Heart right ventricle (tissue), 16 donors: ENCODE results near the gene LLGL1. TPM values are rescaled to one million over a fixed set of nuclear protein-coding genes. Genes with fewer than 3 reads are reported as not detected.
A peak's percentile ranks its signal among the peaks of the same experiment; 100 is the strongest.

ENCODE experiments used
- ATAC-seq, 8 donors: fragments of 200-7000 bp; cut with Tn5 transposase; one replicate each; pipeline ENCODE4 v1.9.1; 2020; ENCODE audit warnings: mild to moderate bottlenecking in 8 of 8, moderate library complexity in 8 of 8, moderate number of reproducible peaks in 1 of 8
- DNase-seq, 2 donors: peaks; one replicate each; pipeline ENCODE4 v3.0.0-alpha.2; 2020
- H3K27ac ChIP-seq, 10 donors: fragments of 200-600 bp; sonication (generic) in 2 of 10; one replicate each; pipeline versions ENCODE4 v1.5.0 to v1.8.0; 2020 to 2022; ENCODE audit warnings: mild to moderate bottlenecking in 3 of 10
- H3K27me3 ChIP-seq, 7 donors: fragments of 200-600 bp; one replicate each; pipeline ENCODE4 v1.8.0; 2021 to 2022; ENCODE audit warnings: mild to moderate bottlenecking in 2 of 7
- H3K36me3 ChIP-seq, 9 donors: fragments of 200-600 bp; sonication (generic) in 1 of 9; one replicate each; pipeline versions ENCODE4 v1.5.0 to v1.8.0; 2020 to 2022; ENCODE audit warnings: mild to moderate bottlenecking in 2 of 9
- H3K4me1 ChIP-seq, 9 donors: fragments of 200-600 bp; sonication (generic) in 1 of 9; one replicate each; pipeline versions ENCODE4 v1.5.0 to v1.8.0; 2020 to 2022; ENCODE audit warnings: mild to moderate bottlenecking in 4 of 9
- H3K4me3 ChIP-seq, 10 donors: fragments of 200-600 bp; sonication (generic) in 2 of 10; one replicate each; pipeline versions ENCODE4 v1.5.0 to v1.8.0; 2020 to 2022; ENCODE audit warnings: mild to moderate bottlenecking in 7 of 10, moderate library complexity in 2 of 10
- H3K9me3 ChIP-seq, 11 donors: fragments of 200-600 bp in 10 of 11; sonication (generic) in 2 of 11; one replicate each; pipeline versions ENCODE4 v1.5.0 to v1.8.0; 2013 to 2022; ENCODE audit warnings: mild to moderate bottlenecking in 2 of 11, control low read depth in 1 of 11, moderate library complexity in 1 of 11
- WGBS, 2 donors: extraction: QIAGEN DNeasy Blood & Tissue Kit; methylation state at CpG; one replicate each; pipeline ENCODE4 v1.1.7; 2013; ENCODE audit warnings: inconsistent platforms in 1 of 2; 5-methylcytosine and 5-hydroxymethylcytosine counted together
- intact Hi-C, 10 donors: fragments of 100-400 bp; cut with DNase I; formaldehyde crosslinking; loops; one replicate each; pipeline versions ENCODE4 v1.11.1 to v1.14.2; 2022
- long read RNA-seq, 3 donors: library from polyadenylated mRNA; unstranded; transcript quantifications; one replicate each; pipeline ENCODE4 v2.0.0, GENCODE V29; 2020 to 2021
- polyA plus RNA-seq, 2 donors: library from polyadenylated mRNA; stranded (reverse); fragments of 200-250 nt; gene quantifications; one replicate each; pipeline ENCODE4 v1.2.3, GENCODE V29; 2013
- total RNA-seq, 10 donors: library from RNA; stranded (reverse); fragmentation: NEBNext Ultra II Directional in 3 of 10; extraction: Animal tissue kit (Norgen Biotek cat#: 25700) in 3 of 10; gene quantifications; one replicate each; pipeline versions ENCODE4 v1.2.1 to v1.2.4, GENCODE V29; 2021 to 2023
- TF ChIP-seq, protein P1 (sequence below), 9 donors: fragments of 200-600 bp; sonication (generic) in 2 of 9; IDR thresholded peaks; one replicate each; pipeline versions ENCODE4 v1.5.0 to v1.8.0; 2021 to 2022; ENCODE audit warnings: antibody characterized with exemption in 9 of 9, mild to moderate bottlenecking in 5 of 9, moderate library complexity in 1 of 9
- donor health status: Arrhythmogenic right ventricular cardiomyopathy.
- donor health status: ischemic (EF 13 %, LVEDD 7.1; RV severe dilation, severe dysfunction).
- donor health status: healthy with polysubstance abuse.
- donor health status: DM: no; HTN: yes; CAD: no.
- donor health status: DM: no; HTN: no; CAD: no.
- donor health status: ischemic (EF 25% LVEDD 6.9; RV normal size, moderate dysfunction).
- donor health status: ischemic (EF 25% LVEDD 5.7; RV mildly dilated, moderate dysfunction).
- donor health status: healthy.
- donor health status: DM: yes; HTN: yes; CAD: no.
- donor health status: Ischemic cardiomyopathy.
- donor health status: ischemic (EF 35%, LVEDD 5.7; RV mildly dilated, moderate dysfunction).
- donor health status: nonischemic (EF 11% LVEDD 7.7; RV severe dilation, severe dysfunction).
- donor health status: DM: yes; HTN: yes; CAD: no.
- donor health status: PGD.
- donor health status: ischemic (EF 29% LVEDD 5.4; RV normal size, mild dysfunction).
- donor health status: nonischemic (EF 23%, LVEDD 6.1; RV moderate dilation, normal function).

Gene LLGL1
- total RNA-seq (10 to 100 TPM in 1 of 10 donors, 1 to 10 TPM in 9; 7.2 to 12.4 (median 9.1) TPM), polyA plus RNA-seq (1 to 10 TPM; 5.8 to 5.9 TPM)
- long read RNA-seq, donor 1, partial matches to known transcripts = 0 of 3 reads
- long read RNA-seq, donor 1, other reads (novel, unspliced or antisense) = 3 of 3 reads
- long read RNA-seq, donor 2, partial matches to known transcripts = 0 of 1 reads
- long read RNA-seq, donor 2, other reads (novel, unspliced or antisense) = 1 of 1 reads
- long read RNA-seq, donor 3 = 0 reads

- intact Hi-C loops = loop anchor here in 3 of 10 donors (5.0 to 10.0 kb wide), 2 partner anchors 90 to 92 kb away; partner anchors contain the start of genes SMCR8 (in 3 of the 3) and TOP3A (in 2 of the 3)
- DNase-seq (peak; percentile 95 to 98), ATAC-seq (peak; percentile 96 to 98 (median 98))
- 1% methylated on average over 57 to 60 of the region's 60 CpGs for WGBS, 2 donors
- peak within 1 kb of the TSS; percentile 15 to 78 (median 64) for H3K27ac ChIP-seq
- TF ChIP-seq, protein P1, sequence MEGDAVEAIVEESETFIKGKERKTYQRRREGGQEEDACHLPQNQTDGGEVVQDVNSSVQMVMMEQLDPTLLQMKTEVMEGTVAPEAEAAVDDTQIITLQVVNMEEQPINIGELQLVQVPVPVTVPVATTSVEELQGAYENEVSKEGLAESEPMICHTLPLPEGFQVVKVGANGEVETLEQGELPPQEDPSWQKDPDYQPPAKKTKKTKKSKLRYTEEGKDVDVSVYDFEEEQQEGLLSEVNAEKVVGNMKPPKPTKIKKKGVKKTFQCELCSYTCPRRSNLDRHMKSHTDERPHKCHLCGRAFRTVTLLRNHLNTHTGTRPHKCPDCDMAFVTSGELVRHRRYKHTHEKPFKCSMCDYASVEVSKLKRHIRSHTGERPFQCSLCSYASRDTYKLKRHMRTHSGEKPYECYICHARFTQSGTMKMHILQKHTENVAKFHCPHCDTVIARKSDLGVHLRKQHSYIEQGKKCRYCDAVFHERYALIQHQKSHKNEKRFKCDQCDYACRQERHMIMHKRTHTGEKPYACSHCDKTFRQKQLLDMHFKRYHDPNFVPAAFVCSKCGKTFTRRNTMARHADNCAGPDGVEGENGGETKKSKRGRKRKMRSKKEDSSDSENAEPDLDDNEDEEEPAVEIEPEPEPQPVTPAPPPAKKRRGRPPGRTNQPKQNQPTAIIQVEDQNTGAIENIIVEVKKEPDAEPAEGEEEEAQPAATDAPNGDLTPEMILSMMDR (IDR thresholded peaks at IDR 0.05) = no peak
- peak within 1 kb of the TSS; percentile 32 to 87 (median 70) for H3K4me3 ChIP-seq
- no peaks in the 10 kb centered on the region for H3K27me3 ChIP-seq
- no peaks in the 10 kb centered on the region for H3K36me3 ChIP-seq
- peaks cover 11 to 29% (median 20%) of the 10 kb centered on the region in 9 donors for H3K4me1 ChIP-seq
- H3K9me3 ChIP-seq = no peaks in the 10 kb centered on the region
Measured at GRCh38 chr17:18225121-18225641, at the start of gene LLGL1. LLGL1 (plus strand) TSS chr17:18225635; CDS start chr17:18225683, 48 bp downstream.

DNA sequence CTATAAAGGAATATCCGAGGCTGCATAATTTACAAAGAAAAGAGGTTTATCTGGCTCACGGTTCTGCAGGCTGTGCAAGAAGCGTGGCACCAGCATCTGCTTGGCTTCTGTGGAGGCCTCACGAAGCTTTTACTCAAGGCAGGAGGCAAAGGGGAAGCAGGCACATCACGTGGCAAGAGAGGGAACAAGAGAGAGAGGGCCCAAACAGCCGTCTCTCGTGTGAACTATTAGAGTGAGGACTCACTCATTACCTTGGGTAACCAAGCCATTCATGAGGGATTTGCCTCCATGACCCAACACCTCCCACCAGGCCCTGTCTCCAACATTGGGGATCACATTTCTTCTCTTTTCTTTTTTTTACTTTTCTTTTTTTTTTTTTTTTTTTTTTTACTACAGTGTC lies 49.3 kb upstream of the LLGL1 start:
- intact Hi-C loops = no loop called here
- Histone ChIP-seq H3K9me3 (no peaks in the 10 kb centered on the region), H3K4me3 (no peak overlapping the region), H3K36me3 (no peaks in the 10 kb centered on the region), H3K27ac (no peak overlapping the region), H3K27me3 (no peaks in the 10 kb centered on the region), H3K4me1 (peaks cover 0 to 1% (median 0%) of the 10 kb centered on the region in 9 donors)
- WGBS, 2 donors = 89 to 90% methylated on average over 7 of the region's 7 CpGs
- no peak for DNase-seq
- TF ChIP-seq, protein P1 (IDR thresholded peaks at IDR 0.05) = no peak
- ATAC-seq = no peak

GRCh38 chr17:18177133-18177532 lies 48.3 kb upstream of the LLGL1 start:
- TF ChIP-seq, protein P1 (IDR thresholded peaks at IDR 0.05) = no peak
- Histone ChIP-seq H3K36me3 (no peaks in the 10 kb centered on the region), H3K27me3 (no peaks in the 10 kb centered on the region), H3K27ac (no peak overlapping the region), H3K9me3 (no peaks in the 10 kb centered on the region), H3K4me1 (peaks cover 3 to 11% (median 6%) of the 10 kb centered on the region in 9 donors), H3K4me3 (no peak overlapping the region)
- ATAC-seq (no peak), DNase-seq (no peak)
- intact Hi-C loops = no loop called here

GRCh38 chr17:18177722-18178121 lies 47.7 kb upstream of the LLGL1 start:
- TF ChIP-seq, protein P1 (IDR thresholded peaks at IDR 0.05) = no peak
- DNase-seq = no peak
- Histone ChIP-seq H3K9me3 (no peaks in the 10 kb centered on the region), H3K27ac (no peak overlapping the region), H3K36me3 (no peaks in the 10 kb centered on the region), H3K4me1 (peaks cover 3 to 16% (median 11%) of the 10 kb centered on the region in 9 donors), H3K27me3 (no peaks in the 10 kb centered on the region), H3K4me3 (no peak overlapping the region)
- intact Hi-C loops = no loop called here
- no peak for ATAC-seq
- 94% methylated on average over 8 of the region's 8 CpGs for WGBS, 2 donors
